Measurements from ENCODE around the gene PPP1R18.

PPP1R18 gene

GRCh38 chr6:30657454-30657853 lies 29.0 kb downstream of the PPP1R18 start:
- DNase-seq: no peak

- no peak for DNase-seq
Observed at GRCh38 chr6:30656513-30656912, 29.9 kb downstream of the PPP1R18 start.

GRCh38 chr6:30655743-30656094 lies 30.7 kb downstream of the PPP1R18 start:
- DNase-seq: no peak

- no peak for DNase-seq
Observed at GRCh38 chr6:30654798-30655742, 31.4 kb downstream of the PPP1R18 start.

- DNase-seq: no peak
Observed at GRCh38 chr6:30651143-30651542, 35.3 kb downstream of the PPP1R18 start.

- peak; percentile 94 for DNase-seq
Observed at GRCh38 chr6:30647242-30648116, 39.0 kb downstream of the PPP1R18 start.

- DNase-seq: peak; percentile 94
Observed at GRCh38 chr6:30646450-30647241, 39.8 kb downstream of the PPP1R18 start, which contains the start of gene C6orf136. C6orf136 (plus strand) TSS chr6:30647133; CDS start chr6:30647232, 99 bp downstream.

GRCh38 chr6:30645989-30646388 lies 40.5 kb downstream of the PPP1R18 start:
- DNase-seq: no peak

GRCh38 chr6:30644769-30645168 lies 41.7 kb downstream of the PPP1R18 start:
- no peak for DNase-seq

GRCh38 chr6:30643656-30644055 lies 42.8 kb downstream of the PPP1R18 start:
- no peak for DNase-seq

- DNase-seq: no peak
Observed at GRCh38 chr6:30641048-30641447, 45.4 kb downstream of the PPP1R18 start.

GRCh38 chr6:30640481-30640880 lies 46.0 kb downstream of the PPP1R18 start:
- DNase-seq: no peak

GRCh38 chr6:30635834-30636233 lies 50.6 kb downstream of the PPP1R18 start:
- no peak for DNase-seq

- DNase-seq: peak; percentile 69
Observed at GRCh38 chr6:30626484-30627366, 59.7 kb downstream of the PPP1R18 start, which contains the start of gene ATAT1. ATAT1 (plus strand) TSS chr6:30626874.
